Endometrium (tissue), 2 donors: ENCODE data around the gene SLC16A10.
"Not testable (repeated sequence)": the region's sequence is repeated elsewhere in the genome, so short reads cannot be mapped to it uniquely, and the experiment has no call there.

Experiments used
- FAIRE-seq: peaks from 2 replicates; lab custom pipeline; 2012; peaks lifted over from hg19 to GRCh38; lab: Jason Lieb, UNC
- donor health status: control.
- donor health status: control.

The SLC16A10 gene

GRCh38 chr6:111132669-111133068 lies 45.4 kb downstream of the SLC16A10 start:
- not testable (repeated sequence) for FAIRE-seq

- not testable (repeated sequence) for FAIRE-seq
These were observed 47.0 kb downstream of the SLC16A10 start for GRCh38 chr6:111134236-111134869.

DNA sequence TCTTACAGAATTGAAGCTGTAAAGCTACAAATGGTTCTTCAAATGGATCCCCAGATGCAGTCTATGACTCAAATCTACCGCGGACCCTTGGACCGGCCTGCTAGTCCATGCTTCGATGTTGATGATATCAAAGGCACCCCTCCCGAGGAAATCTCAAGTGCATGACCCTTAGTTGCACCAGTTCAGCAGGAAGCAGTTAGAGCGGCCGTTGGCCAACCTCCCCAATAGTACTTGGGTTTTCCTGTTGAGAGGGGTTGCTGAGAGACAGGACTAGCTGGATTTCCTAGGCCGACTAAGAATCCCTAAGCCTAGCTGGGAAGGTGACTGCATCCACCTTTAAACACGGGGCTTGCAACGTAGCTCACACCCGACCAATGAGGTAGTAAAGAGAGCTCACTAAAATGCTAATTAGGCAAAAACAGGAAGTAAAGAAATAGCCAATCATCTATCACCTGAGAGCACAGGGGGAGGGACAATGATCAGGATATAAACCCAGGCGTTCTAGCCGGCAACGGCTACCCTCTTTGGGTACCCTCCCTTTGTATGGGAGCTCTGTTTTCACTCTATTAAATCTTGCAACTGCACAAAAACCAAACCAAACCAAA lies 50.3 kb downstream of the SLC16A10 start:
- FAIRE-seq, result not testable (repeated sequence)

DNA sequence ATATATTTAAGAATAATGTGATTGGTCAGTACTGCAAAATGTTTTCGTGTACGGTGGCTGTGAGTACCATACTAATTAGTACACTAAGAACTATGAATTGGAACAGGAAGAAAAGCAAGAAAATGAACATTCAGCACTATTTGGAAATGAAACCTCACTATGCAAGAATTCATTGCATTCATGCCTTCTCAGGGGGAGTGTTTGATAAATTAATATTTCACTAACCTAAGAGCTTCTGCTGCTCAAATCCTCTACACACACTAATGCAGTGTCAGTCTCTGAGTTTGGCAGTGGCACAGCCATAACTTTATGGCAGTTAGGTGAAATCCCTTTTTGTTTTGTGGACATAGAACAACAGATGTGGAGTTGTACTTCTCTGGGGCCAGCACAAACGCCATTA lies 60.1 kb downstream of the SLC16A10 start:
- no peak for FAIRE-seq

DNA sequence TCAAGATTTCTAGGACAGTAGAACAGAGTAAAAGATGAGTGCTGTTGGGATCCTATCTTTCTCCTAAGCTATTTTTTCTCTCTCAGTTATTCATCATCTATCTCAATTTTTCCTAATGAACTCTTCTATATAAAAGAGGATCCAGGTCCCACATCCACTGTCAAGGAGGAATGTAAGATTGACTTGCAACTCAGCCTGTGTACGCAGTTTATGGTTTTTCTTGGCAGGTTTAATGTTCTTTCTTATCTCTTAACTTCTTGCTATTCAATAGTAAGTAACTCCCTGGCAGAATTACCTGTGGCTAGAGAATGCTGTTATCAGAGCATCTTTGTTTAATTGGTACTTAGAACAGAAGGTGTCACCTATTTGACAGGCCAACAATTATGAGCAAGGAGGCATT lies 60.8 kb downstream of the SLC16A10 start:
- FAIRE-seq, result no peak

DNA sequence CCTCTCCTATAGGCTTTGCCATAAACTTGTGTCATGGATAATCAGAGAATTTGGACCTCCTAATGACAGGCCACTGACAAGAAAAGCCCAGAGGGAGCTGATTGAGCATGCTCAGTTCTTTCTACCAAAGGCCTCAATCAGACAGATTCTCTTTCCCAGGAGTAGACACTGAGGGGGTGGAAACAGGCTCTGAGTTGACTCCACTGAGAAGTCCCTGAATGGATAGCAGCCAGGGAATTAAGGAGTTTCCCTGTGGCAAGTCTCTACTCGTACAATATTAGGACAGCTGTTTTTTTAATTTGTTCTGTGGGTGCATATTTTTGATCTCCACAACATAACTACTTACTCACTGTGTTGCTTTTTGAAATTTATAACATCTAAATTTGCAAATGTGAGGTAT lies 63.3 kb downstream of the SLC16A10 start:
- FAIRE-seq, result no peak

DNA sequence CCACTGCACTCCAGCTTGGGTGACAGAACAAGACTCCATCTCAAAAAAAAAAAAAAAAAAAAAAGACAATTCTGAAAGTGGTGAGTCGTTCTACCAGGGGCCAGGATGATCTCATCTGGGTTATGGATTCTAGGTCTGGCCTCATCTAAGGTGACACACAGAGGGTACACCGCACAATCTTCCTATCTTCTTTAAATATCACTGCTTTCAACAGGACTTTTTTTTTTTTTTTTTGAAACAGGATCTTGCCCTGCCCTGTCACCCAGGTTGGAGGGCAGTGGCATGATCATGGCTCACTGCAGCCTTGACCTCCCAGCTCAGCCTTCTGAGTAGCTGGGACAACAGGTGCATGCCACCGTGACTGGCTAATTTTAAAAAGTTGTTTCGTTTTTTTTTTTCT lies 67.7 kb downstream of the SLC16A10 start:
- no peak for FAIRE-seq

DNA sequence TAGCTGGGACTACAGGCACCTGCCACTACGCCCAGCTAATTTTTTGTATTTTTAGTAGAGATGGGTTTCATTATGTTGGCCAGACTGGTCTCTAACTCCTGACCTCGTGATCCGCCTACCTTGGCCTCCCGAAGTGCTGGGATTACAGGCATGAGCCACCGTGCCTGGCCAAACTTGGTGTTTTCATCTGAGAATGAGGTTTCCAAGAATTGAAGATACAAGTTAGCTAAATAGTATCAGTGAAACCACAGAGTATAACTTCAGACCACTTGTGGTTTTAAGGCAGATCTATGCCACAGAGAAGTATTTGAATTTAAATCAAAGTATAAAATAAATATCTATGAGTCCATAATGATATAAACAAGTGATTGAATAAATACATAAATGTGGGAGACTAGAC lies 70.1 kb downstream of the SLC16A10 start:
- FAIRE-seq, result no peak

- no peak for FAIRE-seq
These were observed 72.3 kb downstream of the SLC16A10 start for GRCh38 chr6:111159633-111160032.

DNA sequence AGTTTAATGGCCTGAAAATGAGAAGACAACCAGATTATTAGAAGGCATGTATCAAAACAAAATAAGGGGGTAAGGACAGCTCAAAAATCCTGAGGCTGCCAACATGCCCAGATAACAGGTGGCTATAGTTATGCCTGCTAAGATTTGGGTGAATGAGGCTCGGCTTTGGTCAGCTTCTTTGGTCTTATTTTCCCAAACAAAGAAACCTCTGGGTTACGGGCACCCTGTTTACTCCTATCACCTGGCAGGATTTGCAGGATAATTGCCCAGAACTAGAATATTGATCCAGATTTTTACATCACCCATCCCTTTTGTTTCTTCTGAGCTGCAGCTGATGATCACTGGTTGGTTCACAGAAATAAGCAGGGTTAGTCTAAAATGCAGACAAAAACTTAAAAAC lies 74.3 kb downstream of the SLC16A10 start:
- no peak for FAIRE-seq

DNA sequence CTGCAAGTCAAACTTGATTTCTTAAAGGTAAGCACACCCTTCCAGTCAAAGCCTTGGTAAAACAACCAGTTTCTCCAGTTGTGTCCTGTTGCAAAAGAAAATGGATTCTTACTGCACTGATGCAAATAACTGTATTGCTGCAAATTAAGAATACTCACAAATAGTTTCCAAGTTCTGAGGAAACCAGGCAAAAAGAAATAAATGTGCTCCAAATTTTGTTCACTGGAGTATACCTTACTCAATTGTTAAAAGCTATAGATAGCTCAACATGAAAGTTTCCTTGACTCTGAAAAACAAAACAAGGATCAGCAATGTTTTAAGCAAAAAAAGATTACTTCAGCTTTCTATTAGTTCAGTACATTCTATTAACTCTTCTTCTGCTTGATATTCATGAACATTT lies 75.2 kb downstream of the SLC16A10 start:
- FAIRE-seq, result no peak

DNA sequence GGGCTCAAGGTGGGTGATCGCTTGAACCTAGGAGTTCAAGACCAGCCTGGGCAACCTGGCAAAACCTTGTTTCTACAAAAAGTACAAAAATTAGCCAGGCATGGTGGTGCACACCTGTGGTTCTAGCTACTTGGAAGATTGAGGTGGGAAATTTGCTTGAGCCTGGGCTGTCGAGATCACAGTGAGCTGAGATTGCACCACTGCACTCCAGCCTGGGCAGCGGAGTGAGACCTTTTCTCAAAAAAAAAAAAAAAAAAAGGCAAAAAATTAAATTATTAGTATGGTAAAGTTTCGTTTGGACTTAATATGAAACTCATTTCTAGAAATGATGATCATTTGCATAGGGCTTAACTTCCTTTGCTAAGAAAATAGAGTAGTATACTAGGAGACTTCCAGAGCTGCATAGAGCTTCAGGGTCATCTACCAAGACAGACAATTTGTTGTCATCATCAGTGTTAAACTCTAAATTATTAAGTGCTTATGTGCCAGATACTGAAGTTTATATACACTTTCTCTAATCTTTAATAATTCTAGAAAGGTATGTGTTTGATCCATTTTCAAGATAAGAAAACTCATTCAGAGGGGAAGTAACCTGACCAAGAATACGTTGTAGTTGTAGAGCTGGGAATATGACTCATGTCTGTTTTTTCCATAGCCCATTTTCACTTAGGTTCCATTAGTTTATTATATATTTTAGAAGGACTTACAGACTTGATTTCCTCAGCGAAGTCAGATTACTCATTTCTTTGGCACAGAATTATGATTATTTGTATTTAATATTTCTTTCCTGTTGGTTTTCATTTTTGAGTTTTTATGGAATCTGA lies 84.5 kb downstream of the SLC16A10 start:
- FAIRE-seq, result no peak

GRCh38 chr6:111172563-111172962 lies 85.3 kb downstream of the SLC16A10 start:
- no peak for FAIRE-seq

DNA sequence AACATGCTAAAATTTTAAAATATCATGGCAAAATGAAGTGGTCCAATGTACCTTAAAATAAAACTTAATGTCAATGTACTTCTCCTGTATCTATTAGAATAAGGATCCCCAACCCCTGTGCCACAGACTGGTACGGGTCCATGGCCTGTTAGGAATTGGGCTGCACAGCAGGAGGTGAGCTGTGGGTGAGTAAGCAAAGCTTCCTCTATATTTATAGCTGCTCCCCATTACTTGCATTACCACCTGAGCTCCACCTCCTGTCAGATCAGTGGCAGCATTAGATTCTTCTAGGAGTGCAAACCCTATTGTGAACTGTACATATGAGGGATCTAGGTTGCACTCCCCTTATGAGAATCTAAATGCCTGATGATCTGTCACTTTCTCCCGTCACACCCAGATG lies 86.0 kb downstream of the SLC16A10 start:
- no peak for FAIRE-seq

- FAIRE-seq, result no peak
These were observed 86.6 kb downstream of the SLC16A10 start for GRCh38 chr6:111173946-111174345.

- FAIRE-seq, result no peak
These were observed 87.8 kb downstream of the SLC16A10 start for GRCh38 chr6:111175109-111175508.

DNA sequence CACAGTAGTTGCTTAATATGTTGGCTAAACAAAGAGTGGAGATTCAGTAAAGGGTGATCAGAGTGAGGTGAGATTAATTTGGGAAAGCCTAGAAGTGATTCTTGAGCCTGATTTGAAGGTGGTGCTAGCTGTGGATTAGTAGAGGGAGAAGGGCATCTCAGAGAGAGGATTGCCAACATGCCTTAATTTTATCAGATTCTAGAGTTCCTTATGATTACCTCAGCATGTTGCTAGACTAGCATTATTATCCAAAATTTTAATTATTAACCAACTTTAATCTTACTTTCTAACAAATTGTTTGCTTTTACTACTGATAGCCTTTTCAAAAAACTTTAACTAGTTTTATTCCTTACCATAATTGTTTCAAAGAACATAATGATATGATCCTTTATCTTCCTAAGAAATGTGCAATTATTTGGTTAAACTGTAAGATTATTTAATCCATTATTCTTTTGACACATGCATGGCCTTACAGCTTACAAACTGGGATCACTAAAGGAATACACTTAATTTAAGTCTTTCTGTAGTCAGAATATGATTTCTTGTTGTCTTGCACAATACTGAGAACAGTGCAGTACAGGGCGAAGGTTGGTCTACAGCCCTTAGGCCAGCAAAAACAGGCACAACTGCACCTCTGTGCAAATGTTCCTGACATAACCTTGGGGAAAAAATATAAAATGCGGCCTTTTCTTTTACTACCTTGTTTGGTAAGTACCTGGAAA lies 88.9 kb downstream of the SLC16A10 start:
- no peak for FAIRE-seq

GRCh38 chr6:111176760-111177099 lies 89.4 kb downstream of the SLC16A10 start:
- FAIRE-seq, result no peak

- FAIRE-seq, result no peak
These were observed 89.8 kb downstream of the SLC16A10 start for GRCh38 chr6:111177131-111177530.

DNA sequence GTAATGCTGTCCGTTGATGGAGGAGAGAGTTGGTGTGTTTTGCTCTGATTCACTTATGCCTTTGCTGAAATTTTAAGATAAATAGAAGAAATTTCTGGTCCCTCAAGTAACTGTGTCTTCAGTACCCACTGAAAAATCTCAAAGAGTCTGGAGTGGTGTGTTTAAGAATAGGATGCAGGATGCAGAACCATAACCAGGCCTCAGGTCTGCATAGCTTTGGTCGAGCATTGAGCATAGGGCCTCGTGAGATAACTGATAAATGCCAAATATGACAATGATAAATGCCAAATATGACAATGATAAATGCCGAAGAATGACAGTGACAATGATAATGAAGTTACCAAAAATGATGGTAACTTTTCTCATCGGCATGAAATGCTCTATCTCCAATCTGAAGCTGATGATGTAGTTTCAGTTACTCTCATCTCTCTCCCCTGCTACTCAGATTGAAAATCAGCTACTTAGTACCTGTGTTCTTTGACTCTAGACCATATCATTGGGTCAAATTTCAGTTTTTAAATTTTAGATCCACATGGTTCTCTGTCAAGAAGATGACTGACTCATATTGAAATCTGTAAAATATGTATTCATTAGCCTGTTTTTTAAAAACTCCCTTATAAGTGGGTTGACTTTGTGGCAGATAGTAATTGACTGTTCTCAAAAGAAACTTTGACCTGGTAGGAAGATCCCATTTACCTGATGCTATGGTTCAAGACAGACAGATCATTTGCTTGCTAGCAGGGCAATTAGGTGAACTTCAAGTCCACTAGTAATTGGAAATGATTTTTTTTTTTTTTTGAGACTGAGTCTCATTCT lies 96.6 kb downstream of the SLC16A10 start:
- no peak for FAIRE-seq

- no peak for FAIRE-seq
These were observed 97.7 kb downstream of the SLC16A10 start for GRCh38 chr6:111184827-111185532.
